ENCODE data around the gene WDR33.

The WDR33 gene

GRCh38 chr2:127715778-127716449, 95.1 kb downstream of the WDR33 start:
- no peak for DNase-seq

- DNase-seq: no peak
Measured at GRCh38 chr2:127713562-127713961, 97.4 kb downstream of the WDR33 start.

GRCh38 chr2:127712999-127713398, 98.0 kb downstream of the WDR33 start:
- no peak for DNase-seq

- no peak for DNase-seq
Measured at GRCh38 chr2:127709336-127709735, 101.6 kb downstream of the WDR33 start.

GRCh38 chr2:127707890-127708648, 102.9 kb downstream of the WDR33 start:
- DNase-seq: no peak

- no peak for DNase-seq
Measured at GRCh38 chr2:127706215-127706990, 104.6 kb downstream of the WDR33 start.

- DNase-seq: no peak
Measured at GRCh38 chr2:127705391-127706065, 105.4 kb downstream of the WDR33 start.

- DNase-seq: no peak
Measured at GRCh38 chr2:127704641-127705390, 106.2 kb downstream of the WDR33 start.

GRCh38 chr2:127703282-127703681, 107.7 kb downstream of the WDR33 start:
- DNase-seq: no peak

- DNase-seq: no peak
Measured at GRCh38 chr2:127702395-127703009, 108.5 kb downstream of the WDR33 start.

- DNase-seq: peak; percentile 83 to 87
Measured at GRCh38 chr2:127701651-127702394, 109.1 kb downstream of the WDR33 start.

GRCh38 chr2:127701193-127701650, 109.7 kb downstream of the WDR33 start, which contains the start of gene SFT2D3:
Gene SFT2D3 (plus strand): TSS chr2:127701497. CDS start chr2:127701529, 32 bp downstream.
- peak; percentile 91 to 94 for DNase-seq

- DNase-seq: peak; percentile 45 to 49
Measured at GRCh38 chr2:127700527-127701192, 110.3 kb downstream of the WDR33 start.

GRCh38 chr2:127698553-127699355, 112.2 kb downstream of the WDR33 start:
- no peak for DNase-seq

GRCh38 chr2:127697482-127698180, 113.3 kb downstream of the WDR33 start:
- no peak for DNase-seq

GRCh38 chr2:127695491-127696472, 115.2 kb downstream of the WDR33 start:
- DNase-seq: peak in 1 of 2 experiments; percentile 32

GRCh38 chr2:127694986-127695385, 116.0 kb downstream of the WDR33 start:
- no peak for DNase-seq

Measured in activated T-cell treated with anti-CD3 and anti-CD28 coated beads, Interleukin-2, amount 50 U/mL, for 48 hours (primary cell).